Gastroesophageal sphincter (tissue), 3 donors: Measurements from ENCODE around the gene CDX2.

Experiments
- POLR2AphosphoS5 ChIP-seq: sonication (generic); formaldehyde crosslinking; IDR thresholded peaks from one replicate; pipeline ENCODE4 v1.6.1; 2017; ENCODE audit warnings: antibody characterized with exemption
- TF ChIP-seq, protein P1 (sequence below), 4 experiments: fragments of 200-600 bp in 2 of 4; fragments of 450-650 bp in 2 of 4; sonication (generic) in 1 of 4; IDR thresholded peaks; one replicate each; pipeline ENCODE4 v1.5.1; 2017 to 2019; ENCODE audit warnings: antibody characterized with exemption in 4 of 4, mild to moderate bottlenecking in 2 of 4, moderate library complexity in 2 of 4

DNA sequence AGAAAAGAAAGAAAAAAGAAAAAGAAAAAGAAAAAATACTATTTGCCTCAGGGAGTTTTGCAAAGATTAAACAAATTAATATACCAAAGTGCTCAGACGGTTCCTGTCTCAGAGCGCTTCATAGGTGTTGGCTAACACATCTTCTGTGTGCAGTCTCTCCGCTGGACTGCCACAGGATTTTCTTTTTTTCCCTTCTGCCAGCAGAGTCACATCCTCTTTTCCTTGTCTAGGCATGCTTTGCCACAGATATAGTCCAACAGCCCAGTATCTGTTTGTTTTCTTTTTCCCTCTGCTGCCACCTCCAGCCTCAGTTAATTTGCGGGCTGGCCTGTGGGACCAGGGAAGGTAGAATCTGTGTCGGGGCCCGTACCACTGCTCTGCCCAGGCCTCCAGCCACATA lies 22.8 kb upstream of the CDX2 start:
- no peak for TF ChIP-seq POLR2AphosphoS5
- TF ChIP-seq, protein P1, sequence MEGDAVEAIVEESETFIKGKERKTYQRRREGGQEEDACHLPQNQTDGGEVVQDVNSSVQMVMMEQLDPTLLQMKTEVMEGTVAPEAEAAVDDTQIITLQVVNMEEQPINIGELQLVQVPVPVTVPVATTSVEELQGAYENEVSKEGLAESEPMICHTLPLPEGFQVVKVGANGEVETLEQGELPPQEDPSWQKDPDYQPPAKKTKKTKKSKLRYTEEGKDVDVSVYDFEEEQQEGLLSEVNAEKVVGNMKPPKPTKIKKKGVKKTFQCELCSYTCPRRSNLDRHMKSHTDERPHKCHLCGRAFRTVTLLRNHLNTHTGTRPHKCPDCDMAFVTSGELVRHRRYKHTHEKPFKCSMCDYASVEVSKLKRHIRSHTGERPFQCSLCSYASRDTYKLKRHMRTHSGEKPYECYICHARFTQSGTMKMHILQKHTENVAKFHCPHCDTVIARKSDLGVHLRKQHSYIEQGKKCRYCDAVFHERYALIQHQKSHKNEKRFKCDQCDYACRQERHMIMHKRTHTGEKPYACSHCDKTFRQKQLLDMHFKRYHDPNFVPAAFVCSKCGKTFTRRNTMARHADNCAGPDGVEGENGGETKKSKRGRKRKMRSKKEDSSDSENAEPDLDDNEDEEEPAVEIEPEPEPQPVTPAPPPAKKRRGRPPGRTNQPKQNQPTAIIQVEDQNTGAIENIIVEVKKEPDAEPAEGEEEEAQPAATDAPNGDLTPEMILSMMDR (IDR thresholded peaks at IDR 0.05) = no peak
